Muscle of arm (tissue), 12 donors: ENCODE results near the gene NTRK3. TPM values are rescaled to one million over a fixed set of nuclear protein-coding genes. Genes with fewer than 3 reads are reported as not detected.

ENCODE experiments used
- DNase-seq: peaks from one replicate; pipeline ENCODE4 v3.0.0-alpha.2; 2013
- polyA plus RNA-seq, 12 donors: library from polyadenylated mRNA; unstranded; fragments of 120-200 nt; gene quantifications; one replicate each; pipeline ENCODE4 v1.2.1, GENCODE V29; 2013; ENCODE audit not compliant: insufficient read length in 12 of 12

Gene NTRK3
- polyA plus RNA-seq, 12 donors = 2.6 to 11.9 (median 4.2) TPM; not detected in 1

GRCh38 chr15:87998630-87999029 lies 257.9 kb downstream of the NTRK3 start:
- no peak for DNase-seq

- no peak for DNase-seq
These were observed 269.8 kb downstream of the NTRK3 start for GRCh38 chr15:87986776-87987175.

DNA sequence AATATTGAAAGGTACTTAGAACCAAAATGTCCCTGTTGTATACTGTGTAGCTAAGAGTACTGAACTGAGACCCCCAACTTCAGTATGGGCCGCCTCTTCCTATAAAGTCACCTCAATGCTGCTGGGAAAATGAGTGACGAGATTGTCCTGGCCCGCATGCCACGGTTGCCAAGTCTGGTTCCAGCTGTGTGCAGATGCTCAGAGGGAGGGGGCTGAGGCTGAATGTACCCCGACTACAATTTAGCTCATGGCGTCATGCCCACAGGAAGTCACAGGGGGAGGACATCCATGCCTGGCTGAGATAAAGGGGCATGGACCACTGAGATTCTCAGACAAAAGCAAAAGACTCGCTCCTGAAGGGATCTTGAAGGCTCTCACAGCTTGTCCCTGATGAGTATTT lies 271.1 kb downstream of the NTRK3 start:
- DNase-seq = no peak

DNA sequence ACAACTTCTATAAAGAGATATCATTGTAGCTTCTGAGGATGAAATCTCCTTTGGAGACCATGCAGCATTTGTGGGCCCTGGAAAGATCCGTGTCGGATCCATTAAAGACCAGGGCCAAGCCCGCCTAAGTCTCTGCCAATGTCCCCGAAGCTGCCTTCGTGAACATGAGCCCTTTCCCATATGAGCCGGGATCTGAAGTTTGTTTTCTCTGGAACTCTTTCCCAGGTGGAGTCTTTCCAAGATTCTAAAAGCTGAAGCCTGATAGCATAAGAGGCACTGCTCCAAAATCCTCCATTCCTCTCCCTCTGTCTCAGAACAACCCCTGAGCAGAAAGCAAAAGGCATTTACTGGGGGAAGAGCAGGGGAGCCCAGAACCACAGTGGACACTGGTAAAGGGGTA lies 274.6 kb downstream of the NTRK3 start:
- DNase-seq = peak; percentile 51

GRCh38 chr15:87977907-87978306 lies 278.6 kb downstream of the NTRK3 start:
- no peak for DNase-seq

DNA sequence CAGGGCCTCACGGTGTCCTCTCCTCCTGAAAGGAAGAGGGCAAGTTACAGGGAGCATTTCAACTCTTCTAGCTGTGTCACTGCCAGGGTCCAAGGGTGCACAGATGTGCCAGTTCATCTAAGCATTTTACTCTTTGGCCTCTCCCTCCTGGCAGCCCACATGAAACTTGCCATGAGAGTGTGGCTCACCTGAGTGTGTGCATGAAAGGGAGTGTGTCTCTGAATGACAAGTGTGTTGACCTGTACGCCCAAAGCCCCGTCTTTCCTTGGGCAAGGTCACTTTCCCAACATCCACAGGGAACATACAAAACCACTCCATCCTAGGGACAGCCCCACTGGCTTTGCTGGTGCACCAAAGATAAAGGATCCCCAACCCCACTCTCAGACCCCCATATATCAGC lies 280.0 kb downstream of the NTRK3 start:
- DNase-seq = no peak

DNA sequence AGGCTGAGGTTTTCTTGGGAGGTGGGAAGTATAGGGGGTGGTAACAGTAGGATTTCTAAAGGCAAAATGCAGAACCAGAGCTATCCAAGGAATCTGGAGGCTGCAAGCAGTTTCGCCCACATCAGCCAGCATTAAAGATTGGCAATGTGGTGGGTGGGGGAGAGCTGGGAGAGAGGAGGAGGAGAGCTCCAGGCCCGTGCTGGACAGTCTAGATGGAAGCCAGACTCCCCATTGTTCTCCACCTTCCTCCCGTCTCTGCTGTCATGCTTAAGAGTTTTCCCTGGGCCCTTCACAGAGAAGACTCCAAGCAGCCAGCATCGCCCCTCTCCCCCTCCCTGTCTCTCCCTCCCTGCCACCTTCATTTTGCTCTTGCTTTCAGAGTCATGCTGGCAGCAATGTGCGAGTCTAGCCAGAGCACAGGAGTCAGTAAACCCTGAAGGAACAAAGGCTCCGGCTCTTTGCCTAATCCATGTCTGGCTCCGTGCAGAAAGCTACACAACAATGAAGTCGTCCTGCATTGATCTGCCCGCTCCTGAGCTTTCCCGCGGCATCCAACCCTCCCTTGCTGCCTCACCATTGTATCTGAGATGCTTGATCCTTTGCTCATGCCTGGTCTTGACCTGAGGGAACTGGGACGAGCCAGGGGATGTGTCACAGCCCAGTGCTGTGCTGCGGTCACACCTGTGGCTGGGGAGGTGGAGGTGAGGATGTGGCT lies 282.9 kb downstream of the NTRK3 start:
- DNase-seq = no peak

DNA sequence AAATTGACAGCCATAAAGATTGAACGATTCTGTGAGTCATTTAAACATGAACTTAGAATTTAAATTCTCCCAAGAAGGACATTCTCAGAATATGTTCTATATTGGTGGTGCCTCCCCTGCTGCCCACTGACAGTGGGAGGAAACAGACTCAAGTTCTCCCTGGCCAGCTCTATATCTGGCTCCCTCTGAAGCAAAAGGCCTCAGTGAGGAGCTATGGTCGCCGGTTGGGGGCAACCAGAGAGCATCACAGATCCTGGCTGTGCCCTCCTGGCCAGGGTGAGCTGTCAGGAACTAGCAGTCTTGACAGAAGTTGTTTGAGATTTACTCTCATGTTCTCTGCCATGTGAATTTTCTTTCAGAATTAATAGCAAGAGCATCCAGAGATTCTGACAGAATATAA lies 285.5 kb downstream of the NTRK3 start:
- no peak for DNase-seq

- no peak for DNase-seq
These were observed 288.6 kb downstream of the NTRK3 start for GRCh38 chr15:87967951-87968350.

GRCh38 chr15:87965304-87965703 lies 291.2 kb downstream of the NTRK3 start:
- no peak for DNase-seq

DNA sequence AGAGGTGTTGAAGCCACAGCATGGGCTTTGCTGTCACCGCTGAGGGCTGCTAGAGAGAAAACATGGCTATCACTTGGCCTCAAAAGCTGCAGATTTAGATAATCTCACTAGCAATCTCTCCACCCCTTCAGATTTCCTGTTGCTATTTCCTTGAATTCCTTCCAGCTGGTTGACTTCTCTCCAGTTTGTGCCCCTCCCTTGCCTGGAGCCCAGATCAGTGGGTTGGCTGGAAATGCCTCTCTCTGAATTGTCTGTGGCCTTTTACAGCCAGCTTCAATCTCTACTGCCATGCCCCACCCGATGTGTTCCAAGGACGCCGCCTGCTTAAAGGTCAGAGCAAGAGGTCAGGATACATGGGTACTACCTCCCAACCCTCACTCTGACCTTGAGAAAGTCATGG lies 294.1 kb downstream of the NTRK3 start:
- DNase-seq = no peak

DNA sequence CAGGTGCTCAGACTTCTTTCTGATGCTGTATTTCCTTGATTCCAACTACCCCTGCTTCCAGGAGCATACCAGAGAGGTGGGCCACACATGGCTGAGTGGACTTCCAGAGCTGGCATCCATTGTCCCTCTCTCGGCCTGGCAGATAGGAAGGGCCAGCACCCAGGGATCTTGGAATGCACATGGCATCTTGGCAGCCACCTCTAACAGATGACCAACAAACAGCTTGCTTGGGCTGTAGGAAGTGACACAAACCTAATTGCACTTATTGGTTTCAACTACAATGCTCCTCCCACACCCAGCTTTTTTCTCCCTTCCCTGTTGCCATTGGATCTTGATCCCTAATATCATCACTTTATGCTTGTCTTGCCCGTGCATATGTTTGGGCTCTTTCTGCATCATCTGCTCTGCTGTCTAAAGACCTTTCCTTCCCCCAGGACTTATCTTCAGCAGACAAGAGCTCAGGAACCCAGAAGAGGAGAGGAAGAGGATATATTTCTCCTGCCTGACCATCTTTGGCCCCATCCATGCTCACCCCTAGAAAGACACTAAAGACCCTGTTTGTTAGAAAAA lies 294.6 kb downstream of the NTRK3 start:
- DNase-seq = no peak

DNA sequence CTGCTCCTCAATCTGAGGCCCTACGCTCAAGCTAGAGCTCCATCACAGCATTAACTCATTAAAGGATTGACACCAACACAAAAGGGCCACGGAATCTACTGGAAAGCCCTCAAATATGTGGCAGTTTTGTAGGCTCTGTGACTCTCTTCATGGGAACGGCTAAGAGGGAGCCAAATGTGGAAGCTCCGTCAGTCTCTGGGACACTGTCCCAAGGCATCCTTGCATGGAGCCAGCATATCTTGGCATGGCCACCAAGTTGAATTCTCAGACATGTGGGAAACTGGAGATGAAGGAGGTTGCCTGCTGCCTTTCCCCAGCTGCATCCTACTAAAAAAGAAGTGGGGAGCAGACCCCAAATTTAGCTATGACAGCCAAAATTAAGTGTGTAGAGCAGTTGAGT lies 296.9 kb downstream of the NTRK3 start:
- DNase-seq = no peak

GRCh38 chr15:87959080-87959479 lies 297.5 kb downstream of the NTRK3 start:
- no peak for DNase-seq

GRCh38 chr15:87955284-87955909 lies 301.1 kb downstream of the NTRK3 start:
- DNase-seq = no peak

- DNase-seq = no peak
These were observed 301.7 kb downstream of the NTRK3 start for GRCh38 chr15:87954793-87955192.

DNA sequence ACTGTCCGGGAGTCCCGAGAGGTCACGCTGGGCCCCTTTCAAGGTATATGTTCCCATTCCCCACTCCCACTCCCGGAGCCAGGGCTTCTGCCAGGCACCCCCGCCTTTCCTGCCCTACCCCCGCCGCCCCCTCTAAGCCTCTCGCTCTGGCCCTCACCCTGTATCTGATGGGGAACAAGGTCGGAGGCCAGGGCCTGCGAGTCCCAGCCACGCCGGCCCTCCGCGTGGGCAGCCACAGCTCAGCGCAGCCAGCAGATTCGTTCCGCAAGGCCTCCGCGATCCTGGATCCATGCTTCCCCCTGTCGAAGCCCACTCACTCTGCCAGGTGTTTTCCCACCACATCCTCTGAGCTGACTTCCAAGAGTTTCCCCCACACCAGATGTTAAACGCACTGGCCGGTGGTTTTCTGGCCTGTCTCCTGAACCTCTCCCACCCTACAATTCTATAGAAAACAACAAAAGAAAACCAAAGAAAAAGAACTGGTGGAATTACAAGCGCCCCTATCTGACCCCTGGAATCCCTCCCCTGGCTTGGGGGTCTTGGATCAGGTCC lies 303.7 kb downstream of the NTRK3 start:
- no peak for DNase-seq

DNA sequence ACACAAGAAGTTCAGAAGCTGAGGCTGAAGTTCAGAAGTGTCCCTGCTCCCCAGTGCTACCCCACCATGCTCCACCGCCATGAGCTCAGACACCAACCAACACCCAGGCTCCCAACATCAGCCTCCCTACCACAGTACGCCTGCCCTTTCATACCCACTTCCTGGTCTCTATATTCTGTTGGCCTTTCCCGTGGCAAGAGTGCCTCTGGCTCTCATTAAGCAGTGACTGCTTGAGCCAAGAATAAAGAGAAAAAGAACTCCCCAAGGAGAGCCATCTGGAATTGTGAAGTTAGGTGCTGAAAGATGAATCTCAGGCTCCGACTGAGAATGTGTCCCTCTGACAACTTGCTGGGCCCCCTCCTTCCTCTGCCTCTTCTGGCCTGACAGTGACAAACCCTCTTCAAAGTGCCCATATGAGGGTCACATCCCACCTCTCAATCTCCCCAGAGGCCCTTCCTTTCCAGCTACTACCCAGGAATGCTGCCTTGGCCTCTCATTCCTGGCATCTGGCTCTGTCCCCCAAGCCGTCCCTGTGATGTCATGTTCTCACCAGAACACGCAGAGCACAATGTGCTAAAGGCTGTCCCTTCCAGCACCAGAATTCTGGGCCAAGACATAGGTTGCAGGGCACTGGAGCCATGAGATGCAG lies 306.8 kb downstream of the NTRK3 start:
- DNase-seq = no peak

- no peak for DNase-seq
These were observed 307.4 kb downstream of the NTRK3 start for GRCh38 chr15:87949151-87949574.

- DNase-seq = no peak
These were observed 309.0 kb downstream of the NTRK3 start for GRCh38 chr15:87947560-87947959.

- DNase-seq = no peak
These were observed 311.3 kb downstream of the NTRK3 start for GRCh38 chr15:87945246-87945645.

GRCh38 chr15:87944691-87945090 lies 311.8 kb downstream of the NTRK3 start:
- DNase-seq = no peak

DNA sequence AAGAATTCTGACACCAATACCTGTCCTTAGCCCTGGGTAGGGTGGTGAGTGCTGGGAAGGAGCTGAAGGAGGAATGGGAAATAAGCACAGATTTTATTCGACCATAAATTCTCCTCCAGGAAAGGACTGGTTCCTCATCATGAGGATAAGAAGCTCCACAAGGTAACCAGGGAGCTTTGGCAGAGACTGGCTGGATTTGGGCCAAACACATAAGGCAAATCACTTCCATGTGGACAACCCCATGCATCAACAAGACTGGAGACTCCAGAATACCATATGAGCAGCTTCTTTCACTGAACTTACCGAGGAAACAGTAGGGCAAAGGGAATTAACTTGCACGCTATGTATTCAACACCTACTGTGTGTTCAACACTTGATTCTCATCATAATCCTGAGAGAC lies 312.5 kb downstream of the NTRK3 start:
- DNase-seq = peak; percentile 52
